HL-60 (cell line): ENCODE data around the gene FCER2.

ENCODE experiments used
- DNase-seq, 2 experiments: peaks; one replicate each; pipeline ENCODE4 v3.0.0-alpha.2; 2010 to 2020; ENCODE audit warnings: low read depth in 1 of 2, low spot score in 1 of 2
- H3K27ac ChIP-seq: fragments of 250-450 bp; sonication (Bioruptor Pico); replicated peaks from 2 replicates; pipeline ENCODE4 v1.5.1; 2020; ENCODE audit warnings: mild to moderate bottlenecking, moderate library complexity
- H3K27me3 ChIP-seq: fragments of 250-450 bp; sonication (Bioruptor Pico); 2 replicates; pipeline ENCODE4 v1.5.1; 2021; ENCODE audit warnings: mild to moderate bottlenecking, moderate library complexity; ENCODE audit not compliant: insufficient read depth, poor library complexity, severe bottlenecking
- H3K4me3 ChIP-seq: replicated peaks from 2 replicates; pipeline ENCODE4 v1.5.1; 2011; ENCODE audit warnings: mild to moderate bottlenecking, control low read depth, low read length; ENCODE audit not compliant: insufficient read depth
- GABPA ChIP-seq: IDR thresholded peaks from 2 replicates; pipeline ENCODE4 v1.6.1; 2012; ENCODE audit warnings: low read depth
- POLR2AphosphoS5 ChIP-seq: IDR thresholded peaks from 2 replicates; pipeline ENCODE4 v1.6.1; 2012; ENCODE audit warnings: low read depth
- SPI1 ChIP-seq: IDR thresholded peaks from 2 replicates; pipeline ENCODE4 v1.6.1; 2012; ENCODE audit warnings: low read depth, mild to moderate bottlenecking, borderline replicate concordance
- TF ChIP-seq, protein P1 (sequence below): IDR thresholded peaks from one replicate; pipeline ENCODE4 v1.5.1; 2011; ENCODE audit warnings: low read length, control low read depth, inconsistent platforms; ENCODE audit not compliant: insufficient read depth
- TF ChIP-seq, protein P2 (sequence below): IDR thresholded peaks from 2 replicates; pipeline ENCODE4 v1.6.1; 2012; ENCODE audit warnings: low read depth; ENCODE audit not compliant: insufficient replicate concordance

FCER2 gene

GRCh38 chr19:7732045-7732444 lies 30.1 kb upstream of the FCER2 start, which contains the start of gene CLEC4G:
Gene CLEC4G (minus strand): TSS chr19:7732110. CDS start chr19:7732102, 8 bp downstream.
- Histone ChIP-seq H3K4me3 (no peak within 1 kb of the TSS), H3K27me3 (peaks cover 3% of the 10 kb centered on the region), H3K27ac (no peak within 1 kb of the TSS)
- DNase-seq, result no peak
- TF ChIP-seq POLR2AphosphoS5, result no peak
- TF ChIP-seq SPI1, result no peak
- TF ChIP-seq, protein P1, sequence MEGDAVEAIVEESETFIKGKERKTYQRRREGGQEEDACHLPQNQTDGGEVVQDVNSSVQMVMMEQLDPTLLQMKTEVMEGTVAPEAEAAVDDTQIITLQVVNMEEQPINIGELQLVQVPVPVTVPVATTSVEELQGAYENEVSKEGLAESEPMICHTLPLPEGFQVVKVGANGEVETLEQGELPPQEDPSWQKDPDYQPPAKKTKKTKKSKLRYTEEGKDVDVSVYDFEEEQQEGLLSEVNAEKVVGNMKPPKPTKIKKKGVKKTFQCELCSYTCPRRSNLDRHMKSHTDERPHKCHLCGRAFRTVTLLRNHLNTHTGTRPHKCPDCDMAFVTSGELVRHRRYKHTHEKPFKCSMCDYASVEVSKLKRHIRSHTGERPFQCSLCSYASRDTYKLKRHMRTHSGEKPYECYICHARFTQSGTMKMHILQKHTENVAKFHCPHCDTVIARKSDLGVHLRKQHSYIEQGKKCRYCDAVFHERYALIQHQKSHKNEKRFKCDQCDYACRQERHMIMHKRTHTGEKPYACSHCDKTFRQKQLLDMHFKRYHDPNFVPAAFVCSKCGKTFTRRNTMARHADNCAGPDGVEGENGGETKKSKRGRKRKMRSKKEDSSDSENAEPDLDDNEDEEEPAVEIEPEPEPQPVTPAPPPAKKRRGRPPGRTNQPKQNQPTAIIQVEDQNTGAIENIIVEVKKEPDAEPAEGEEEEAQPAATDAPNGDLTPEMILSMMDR, result no peak
- TF ChIP-seq, protein P2, sequence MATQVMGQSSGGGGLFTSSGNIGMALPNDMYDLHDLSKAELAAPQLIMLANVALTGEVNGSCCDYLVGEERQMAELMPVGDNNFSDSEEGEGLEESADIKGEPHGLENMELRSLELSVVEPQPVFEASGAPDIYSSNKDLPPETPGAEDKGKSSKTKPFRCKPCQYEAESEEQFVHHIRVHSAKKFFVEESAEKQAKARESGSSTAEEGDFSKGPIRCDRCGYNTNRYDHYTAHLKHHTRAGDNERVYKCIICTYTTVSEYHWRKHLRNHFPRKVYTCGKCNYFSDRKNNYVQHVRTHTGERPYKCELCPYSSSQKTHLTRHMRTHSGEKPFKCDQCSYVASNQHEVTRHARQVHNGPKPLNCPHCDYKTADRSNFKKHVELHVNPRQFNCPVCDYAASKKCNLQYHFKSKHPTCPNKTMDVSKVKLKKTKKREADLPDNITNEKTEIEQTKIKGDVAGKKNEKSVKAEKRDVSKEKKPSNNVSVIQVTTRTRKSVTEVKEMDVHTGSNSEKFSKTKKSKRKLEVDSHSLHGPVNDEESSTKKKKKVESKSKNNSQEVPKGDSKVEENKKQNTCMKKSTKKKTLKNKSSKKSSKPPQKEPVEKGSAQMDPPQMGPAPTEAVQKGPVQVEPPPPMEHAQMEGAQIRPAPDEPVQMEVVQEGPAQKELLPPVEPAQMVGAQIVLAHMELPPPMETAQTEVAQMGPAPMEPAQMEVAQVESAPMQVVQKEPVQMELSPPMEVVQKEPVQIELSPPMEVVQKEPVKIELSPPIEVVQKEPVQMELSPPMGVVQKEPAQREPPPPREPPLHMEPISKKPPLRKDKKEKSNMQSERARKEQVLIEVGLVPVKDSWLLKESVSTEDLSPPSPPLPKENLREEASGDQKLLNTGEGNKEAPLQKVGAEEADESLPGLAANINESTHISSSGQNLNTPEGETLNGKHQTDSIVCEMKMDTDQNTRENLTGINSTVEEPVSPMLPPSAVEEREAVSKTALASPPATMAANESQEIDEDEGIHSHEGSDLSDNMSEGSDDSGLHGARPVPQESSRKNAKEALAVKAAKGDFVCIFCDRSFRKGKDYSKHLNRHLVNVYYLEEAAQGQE, result no peak
- no peak for TF ChIP-seq GABPA

- DNase-seq, result no peak
- Histone ChIP-seq H3K27me3 (peaks cover 3% of the 10 kb centered on the region), H3K4me3 (no peak overlapping the region), H3K27ac (no peak overlapping the region)
- TF ChIP-seq POLR2AphosphoS5, result no peak
- TF ChIP-seq, protein P1, result no peak
- TF ChIP-seq, protein P2, result no peak
- TF ChIP-seq GABPA, result no peak
- no peak for TF ChIP-seq SPI1
These were observed 29.7 kb upstream of the FCER2 start for GRCh38 chr19:7731615-7732014.

- Histone ChIP-seq H3K27ac (no peak overlapping the region), H3K4me3 (no peak overlapping the region), H3K27me3 (peaks cover 3% of the 10 kb centered on the region)
- TF ChIP-seq POLR2AphosphoS5 (no peak), SPI1 (no peak), GABPA (no peak)
- TF ChIP-seq, protein P1, result no peak
- TF ChIP-seq, protein P2, result no peak
- no peak for DNase-seq
These were observed 29.3 kb upstream of the FCER2 start for GRCh38 chr19:7731218-7731595.
